ENCODE data around the gene ZFAND6. TPM values are rescaled to one million over a fixed set of nuclear protein-coding genes. Genes with fewer than 3 reads are reported as not detected.

Gene ZFAND6
- total RNA-seq, 1 donor from 2014 or later = 76.7 TPM

- Histone ChIP-seq H3K4me3 (no peak overlapping the region), H3K27me3 (ENCODE audit: low read depth) (no peaks in the 10 kb centered on the region), H3K36me3 (no peaks in the 10 kb centered on the region), H3K4me1 (peaks cover 32% of the 10 kb centered on the region), H3K27ac (no peak overlapping the region), H3K9me3 (no peaks in the 10 kb centered on the region)
- TF ChIP-seq, protein P1, sequence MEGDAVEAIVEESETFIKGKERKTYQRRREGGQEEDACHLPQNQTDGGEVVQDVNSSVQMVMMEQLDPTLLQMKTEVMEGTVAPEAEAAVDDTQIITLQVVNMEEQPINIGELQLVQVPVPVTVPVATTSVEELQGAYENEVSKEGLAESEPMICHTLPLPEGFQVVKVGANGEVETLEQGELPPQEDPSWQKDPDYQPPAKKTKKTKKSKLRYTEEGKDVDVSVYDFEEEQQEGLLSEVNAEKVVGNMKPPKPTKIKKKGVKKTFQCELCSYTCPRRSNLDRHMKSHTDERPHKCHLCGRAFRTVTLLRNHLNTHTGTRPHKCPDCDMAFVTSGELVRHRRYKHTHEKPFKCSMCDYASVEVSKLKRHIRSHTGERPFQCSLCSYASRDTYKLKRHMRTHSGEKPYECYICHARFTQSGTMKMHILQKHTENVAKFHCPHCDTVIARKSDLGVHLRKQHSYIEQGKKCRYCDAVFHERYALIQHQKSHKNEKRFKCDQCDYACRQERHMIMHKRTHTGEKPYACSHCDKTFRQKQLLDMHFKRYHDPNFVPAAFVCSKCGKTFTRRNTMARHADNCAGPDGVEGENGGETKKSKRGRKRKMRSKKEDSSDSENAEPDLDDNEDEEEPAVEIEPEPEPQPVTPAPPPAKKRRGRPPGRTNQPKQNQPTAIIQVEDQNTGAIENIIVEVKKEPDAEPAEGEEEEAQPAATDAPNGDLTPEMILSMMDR (IDR thresholded peaks at IDR 0.05) = no peak
- DNase-seq (no peak), ATAC-seq (no peak)
- intact Hi-C loops (cut with DNase I) = no loop called here
These were observed 9.1 kb downstream of the ZFAND6 start for GRCh38 chr15:80068578-80068977.

GRCh38 chr15:80070840-80071239 is 11.4 kb downstream of the ZFAND6 start:
- ATAC-seq (no peak), DNase-seq (no peak)
- intact Hi-C loops (cut with DNase I) = no loop called here
- Histone ChIP-seq H3K4me1 (peaks cover 39% of the 10 kb centered on the region), H3K27ac (no peak overlapping the region), H3K9me3 (no peaks in the 10 kb centered on the region), H3K27me3 (ENCODE audit: low read depth) (no peaks in the 10 kb centered on the region), H3K4me3 (no peak overlapping the region), H3K36me3 (no peaks in the 10 kb centered on the region)
- TF ChIP-seq, protein P1 (IDR thresholded peaks at IDR 0.05) = no peak

- no peaks in the 10 kb centered on the region for H3K36me3 ChIP-seq
- no peak overlapping the region for H3K27ac ChIP-seq
- no peak for ATAC-seq
- no peaks in the 10 kb centered on the region for H3K27me3 ChIP-seq (ENCODE audit: low read depth)
- peaks cover 46% of the 10 kb centered on the region for H3K4me1 ChIP-seq
- no peak overlapping the region for H3K4me3 ChIP-seq
- TF ChIP-seq, protein P1 (IDR thresholded peaks at IDR 0.05) = no peak
- no peak for DNase-seq
- H3K9me3 ChIP-seq = no peaks in the 10 kb centered on the region
- intact Hi-C loops (cut with DNase I) = no loop called here
These were observed 12.2 kb downstream of the ZFAND6 start for GRCh38 chr15:80071652-80072051.

GRCh38 chr15:80072285-80072994 is 13.0 kb downstream of the ZFAND6 start:
- peaks cover 54% of the 10 kb centered on the region for H3K4me1 ChIP-seq
- intact Hi-C loops (cut with DNase I) = no loop called here
- ATAC-seq = peak; percentile 90 to 98
- no peaks in the 10 kb centered on the region for H3K27me3 ChIP-seq (ENCODE audit: low read depth)
- H3K27ac ChIP-seq = no peak overlapping the region
- H3K4me3 ChIP-seq = peak overlapping the region; percentile 45
- no peaks in the 10 kb centered on the region for H3K36me3 ChIP-seq
- DNase-seq = no peak
- TF ChIP-seq, protein P1 (IDR thresholded peaks at IDR 0.05) = no peak
- H3K9me3 ChIP-seq = no peaks in the 10 kb centered on the region

GRCh38 chr15:80073197-80073596 is 13.7 kb downstream of the ZFAND6 start:
- Histone ChIP-seq H3K9me3 (no peaks in the 10 kb centered on the region), H3K27me3 (ENCODE audit: low read depth) (no peaks in the 10 kb centered on the region), H3K4me3 (peak overlapping the region; percentile 45), H3K36me3 (no peaks in the 10 kb centered on the region), H3K4me1 (peaks cover 57% of the 10 kb centered on the region), H3K27ac (no peak overlapping the region)
- ATAC-seq (no peak), DNase-seq (no peak)
- intact Hi-C loops (cut with DNase I) = no loop called here
- TF ChIP-seq, protein P1 (IDR thresholded peaks at IDR 0.05) = no peak

Measured in lower lobe of right lung (tissue), 2 donors.